Kidney capillary endothelial cell (primary cell): ENCODE results near the gene ARL17A.
"Not testable (repeated sequence)": the region's sequence is repeated elsewhere in the genome, so short reads cannot be mapped to it uniquely, and the experiment has no call there.

ENCODE experiments used
- DNase-seq: peaks from one replicate; pipeline ENCODE4 v3.0.0-alpha.2; 2018; ENCODE audit warnings: low spot score

Gene ARL17A

GRCh38 chr17:46579083-46580075, at the start of gene ARL17A:
ARL17A (minus strand) TSS chr17:46579691; CDS start chr17:46576322, 3,369 bp downstream.
- not testable (repeated sequence) for DNase-seq

DNA sequence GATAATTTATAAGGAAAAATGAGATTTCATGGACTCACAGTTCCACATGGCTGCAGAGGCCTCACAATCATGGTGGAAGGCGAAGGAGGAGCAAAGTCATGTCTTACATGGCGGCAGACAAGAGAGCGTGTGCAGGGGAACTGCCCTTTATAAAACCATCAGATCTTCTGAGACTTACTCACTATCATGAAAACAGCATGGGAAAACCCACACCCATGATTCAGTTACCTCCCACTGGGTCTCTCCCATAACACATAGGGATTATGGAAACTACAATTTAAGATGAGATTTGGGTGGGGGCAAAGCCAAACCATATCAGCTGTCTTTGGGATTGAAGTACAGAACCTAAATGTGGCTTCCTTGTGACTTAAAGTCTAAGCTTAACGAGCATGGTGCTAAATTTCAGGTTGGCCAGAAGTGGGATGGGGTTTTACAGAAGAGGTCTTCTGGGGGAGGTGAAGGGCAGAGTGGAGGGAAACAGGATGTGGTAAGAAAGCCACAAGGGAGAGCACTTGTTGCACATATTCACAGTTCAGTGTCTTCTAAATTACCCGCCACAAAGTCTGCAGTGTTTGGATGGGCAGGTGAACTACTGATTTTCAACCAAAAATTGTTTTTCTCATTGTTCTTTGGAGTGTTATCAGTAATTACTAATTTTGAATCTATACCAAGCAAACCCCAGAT, 49.4 kb upstream of the ARL17A start:
- not testable (repeated sequence) for DNase-seq

DNA sequence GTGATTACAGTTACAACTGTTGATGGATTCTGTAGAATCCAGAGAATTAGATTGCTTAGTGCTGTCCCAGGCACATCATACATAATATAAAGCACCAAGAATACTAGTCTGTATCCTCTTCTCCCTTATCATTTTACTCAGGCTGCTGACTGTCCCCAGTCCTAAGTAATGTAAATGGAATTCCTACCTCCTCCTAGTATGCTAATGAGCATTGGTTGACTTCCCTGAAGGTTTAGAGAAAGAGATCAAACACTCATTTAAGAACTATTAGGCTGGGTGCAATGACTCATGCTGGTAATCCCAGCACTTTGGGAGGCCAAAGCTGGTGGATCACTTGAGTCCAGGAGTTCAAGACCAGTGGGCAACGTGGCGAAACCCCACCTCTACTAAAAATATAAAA, 48.0 kb upstream of the ARL17A start:
- not testable (repeated sequence) for DNase-seq

- not testable (repeated sequence) for DNase-seq
Measured at GRCh38 chr17:46624726-46625125, 45.2 kb upstream of the ARL17A start.

GRCh38 chr17:46623790-46624189, 44.3 kb upstream of the ARL17A start:
- DNase-seq, result not testable (repeated sequence)

- DNase-seq, result not testable (repeated sequence)
Measured at GRCh38 chr17:46618975-46619374, 39.5 kb upstream of the ARL17A start.

DNA sequence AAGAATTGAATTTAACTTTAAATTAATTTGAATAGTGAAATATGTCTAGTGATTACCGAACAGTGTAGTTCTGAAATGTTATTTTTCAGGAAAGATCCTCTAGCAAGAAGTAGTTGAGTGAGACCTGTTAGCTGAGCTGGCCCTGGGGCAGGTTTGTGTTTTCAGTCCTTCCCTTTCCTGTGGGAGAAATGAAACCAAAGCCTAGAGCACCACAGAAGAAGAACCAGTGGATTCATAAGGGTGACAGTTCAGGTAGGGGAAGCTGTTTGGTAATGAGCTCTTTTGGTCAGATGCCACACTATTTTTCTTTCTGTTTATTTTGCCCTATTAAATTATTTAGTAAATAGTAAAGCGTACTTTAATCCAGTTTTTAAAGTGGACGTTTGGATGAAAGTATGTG, 37.6 kb upstream of the ARL17A start:
- not testable (repeated sequence) for DNase-seq

- not testable (repeated sequence) for DNase-seq
Measured at GRCh38 chr17:46613876-46614275, 34.4 kb upstream of the ARL17A start.

DNA sequence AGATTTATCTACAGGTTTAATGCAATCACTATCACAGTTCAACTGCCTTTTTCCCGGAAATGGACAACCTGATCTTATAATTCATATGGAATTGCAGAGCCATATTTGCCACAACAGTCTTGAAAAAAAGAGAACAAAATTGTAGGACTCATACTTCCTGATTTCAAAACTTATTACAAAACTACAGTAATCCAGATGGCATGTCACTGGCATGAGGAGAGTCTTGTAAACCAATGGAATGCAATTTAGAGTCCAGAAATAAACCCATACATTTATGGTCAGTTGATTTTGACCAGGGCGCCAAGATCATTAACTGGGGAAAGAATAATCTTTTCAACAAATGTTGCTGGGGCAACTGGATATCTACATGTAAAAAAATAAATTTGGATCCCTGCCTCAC, 31.8 kb upstream of the ARL17A start:
- DNase-seq, result not testable (repeated sequence)

- not testable (repeated sequence) for DNase-seq
Measured at GRCh38 chr17:46603125-46603524, 23.6 kb upstream of the ARL17A start.

GRCh38 chr17:46600767-46601166, 21.3 kb upstream of the ARL17A start:
- not testable (repeated sequence) for DNase-seq

- DNase-seq, result not testable (repeated sequence)
Measured at GRCh38 chr17:46598344-46598931, 18.9 kb upstream of the ARL17A start.

DNA sequence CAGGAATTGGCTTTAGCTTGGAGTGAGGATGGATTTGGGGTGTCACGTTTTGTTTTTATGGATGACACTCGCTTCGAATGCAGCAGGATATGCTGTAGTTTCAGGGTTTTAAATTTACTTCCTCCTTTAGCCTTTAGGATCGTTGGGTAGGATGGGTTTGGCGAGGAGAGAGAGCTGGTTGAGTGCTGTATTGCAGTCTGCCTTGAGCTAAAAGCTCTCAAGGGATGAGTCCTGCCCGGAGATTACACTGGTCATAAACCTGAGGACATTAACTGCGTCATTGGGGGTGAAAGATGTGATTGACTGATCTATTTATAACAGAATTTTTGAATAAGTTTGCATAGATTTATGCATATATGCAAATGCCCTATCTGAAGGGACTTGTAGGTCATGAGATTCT, 11.8 kb upstream of the ARL17A start:
- not testable (repeated sequence) for DNase-seq

GRCh38 chr17:46590157-46591146, 11.0 kb upstream of the ARL17A start, which contains the start of gene NSF:
NSF (plus strand) TSS chr17:46590669; CDS start chr17:46590776, 107 bp downstream.
- not testable (repeated sequence) for DNase-seq

- DNase-seq, result not testable (repeated sequence)
Measured at GRCh38 chr17:46585444-46585843, 6.0 kb upstream of the ARL17A start.

- not testable (repeated sequence) for DNase-seq
Measured at GRCh38 chr17:46580082-46580481, 591 bp upstream of the ARL17A start.

GRCh38 chr17:46571796-46572195, 7.7 kb downstream of the ARL17A start:
- not testable (repeated sequence) for DNase-seq

DNA sequence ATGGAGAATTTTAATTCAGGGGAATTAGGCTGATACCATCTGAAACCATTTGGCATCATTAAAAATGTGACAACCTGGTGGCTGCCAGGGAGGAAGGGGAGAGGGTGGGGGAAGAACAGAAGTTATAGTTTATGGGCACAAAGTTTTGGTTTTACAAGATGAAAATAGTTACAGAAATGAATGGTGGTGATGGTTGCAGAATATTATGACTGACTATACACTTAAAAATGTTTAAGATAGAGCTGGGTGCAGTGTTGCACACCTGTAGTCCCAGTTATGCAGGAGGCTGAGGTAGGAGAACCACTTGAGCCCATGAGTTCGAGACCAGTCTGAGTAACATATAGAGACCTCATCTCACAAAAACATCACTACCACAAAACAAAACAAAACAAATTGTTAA, 12.5 kb downstream of the ARL17A start:
- not testable (repeated sequence) for DNase-seq

DNA sequence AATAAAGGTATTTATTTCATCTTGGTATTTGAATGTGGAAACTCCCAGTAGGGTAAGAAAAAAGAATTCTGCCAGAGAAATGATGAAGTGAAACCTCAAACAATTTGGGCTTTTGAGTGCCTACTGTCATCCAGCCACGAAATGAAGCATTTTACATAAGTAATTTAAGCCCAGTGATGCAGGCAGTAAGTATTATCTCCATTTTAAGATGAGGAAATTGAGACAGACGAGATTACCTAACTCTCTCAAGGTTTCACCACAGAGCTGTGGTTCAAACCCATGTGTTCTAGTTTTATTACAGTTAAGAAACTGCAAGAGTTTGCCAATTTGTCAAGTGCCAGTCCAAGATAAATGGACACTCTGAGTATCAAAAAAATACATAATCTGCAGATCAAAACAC, 13.2 kb downstream of the ARL17A start:
- DNase-seq, result not testable (repeated sequence)

- not testable (repeated sequence) for DNase-seq
Measured at GRCh38 chr17:46560048-46560447, 19.4 kb downstream of the ARL17A start.

GRCh38 chr17:46559155-46559554, 20.3 kb downstream of the ARL17A start:
- not testable (repeated sequence) for DNase-seq
